A673 (cell line): ENCODE measurements around the gene THBS3. TPM values are rescaled to one million over a fixed set of nuclear protein-coding genes. Genes with fewer than 3 reads are reported as not detected.

Experiments
- BruUV-seq: library from RNA; stranded (reverse); fragments of 400-500 nt; replicated peaks from 2 replicates; lab custom pipeline; 2021; lab: Mats Ljungman, UMichigan
- CTCF ChIA-PET: fragments of 300-600 bp; sonication (Branson Sonifier 250); formaldehyde crosslinking; loops from one replicate; lab custom pipeline; 2022; ENCODE audit warnings: antibody characterized with exemption; lab: Charles Lee
- POLR2A ChIA-PET: fragments of 300-600 bp; sonication (Branson Sonifier 250); formaldehyde crosslinking; loops from one replicate; lab custom pipeline; 2022; ENCODE audit warnings: antibody characterized with exemption; ENCODE audit not compliant: low non-redundant PET; lab: Charles Lee
- DNase-seq: peaks from one replicate; pipeline ENCODE4 v3.0.0-alpha.2; 2015; ENCODE audit warnings: low spot score
- H3K27ac ChIP-seq: fragments of 200-600 bp; sonication (generic); 2 replicates; pipeline ENCODE4 v1.5.1; 2016; ENCODE audit warnings: mixed run types, low read depth, mild to moderate bottlenecking, mixed read lengths, antibody characterized with exemption, low read length; ENCODE audit not compliant: poor library complexity, severe bottlenecking
- H3K27me3 ChIP-seq: fragments of 200-600 bp; sonication (generic); replicated peaks from 2 replicates; pipeline ENCODE4 v1.6.1; 2017; ENCODE audit warnings: mixed run types, low read depth, mild to moderate bottlenecking, mixed read lengths, antibody characterized with exemption, low read length; ENCODE audit not compliant: insufficient read depth, poor library complexity
- H3K36me3 ChIP-seq: fragments of 200-600 bp; sonication (generic); 2 replicates; pipeline ENCODE4 v1.6.1; 2016; ENCODE audit warnings: mixed run types, mild to moderate bottlenecking, mixed read lengths, antibody characterized with exemption, low read length; ENCODE audit not compliant: insufficient read depth, poor library complexity, severe bottlenecking
- H3K4me1 ChIP-seq: fragments of 200-600 bp; sonication (generic); 2 replicates; pipeline ENCODE4 v1.6.1; 2017; ENCODE audit warnings: mixed run types, mild to moderate bottlenecking, mixed read lengths, antibody characterized with exemption, low read length; ENCODE audit not compliant: insufficient read depth, poor library complexity, severe bottlenecking
- H3K4me3 ChIP-seq: fragments of 200-600 bp; sonication (generic); 2 replicates; pipeline ENCODE4 v1.5.1; 2016; ENCODE audit warnings: low read depth, mixed run types, mild to moderate bottlenecking, mixed read lengths, low read length; ENCODE audit not compliant: poor library complexity, severe bottlenecking
- H3K9me3 ChIP-seq: fragments of 200-600 bp; sonication (generic); 2 replicates; pipeline ENCODE4 v1.6.1; 2016; ENCODE audit warnings: mixed run types, low read depth, mild to moderate bottlenecking, mixed read lengths, antibody characterized with exemption, low read length; ENCODE audit not compliant: poor library complexity, severe bottlenecking
- EZH2 ChIP-seq: fragments of 200-600 bp; sonication (generic); IDR thresholded peaks from 2 replicates; pipeline ENCODE4 v1.6.1; 2017; ENCODE audit warnings: borderline replicate concordance, low read depth, mild to moderate bottlenecking, mixed read lengths, antibody characterized with exemption, low read length; ENCODE audit not compliant: poor library complexity, severe bottlenecking
- intact Hi-C: fragments of 100-400 bp; cut with micrococcal nuclease; formaldehyde crosslinking; loops from one replicate; pipeline ENCODE4 v1.10.0; 2022; ENCODE audit not compliant: unreplicated experiment
- total RNA-seq: library from RNA; stranded (reverse); gene quantifications from 2 replicates; pipeline ENCODE4 v1.2.3, GENCODE V29; 2021
- TF ChIP-seq, protein P1 (sequence below): fragments of 300-800, 200-600 bp; sonication (generic); conservative IDR thresholded peaks from 2 replicates; pipeline ENCODE4 v1.5.1; 2017; ENCODE audit warnings: low read depth, mild to moderate bottlenecking, antibody characterized with exemption, low read length, moderate library complexity, mixed read lengths

THBS3 gene
- total RNA-seq, 1 experiment from 2014 or later: 23.2 TPM

DNA sequence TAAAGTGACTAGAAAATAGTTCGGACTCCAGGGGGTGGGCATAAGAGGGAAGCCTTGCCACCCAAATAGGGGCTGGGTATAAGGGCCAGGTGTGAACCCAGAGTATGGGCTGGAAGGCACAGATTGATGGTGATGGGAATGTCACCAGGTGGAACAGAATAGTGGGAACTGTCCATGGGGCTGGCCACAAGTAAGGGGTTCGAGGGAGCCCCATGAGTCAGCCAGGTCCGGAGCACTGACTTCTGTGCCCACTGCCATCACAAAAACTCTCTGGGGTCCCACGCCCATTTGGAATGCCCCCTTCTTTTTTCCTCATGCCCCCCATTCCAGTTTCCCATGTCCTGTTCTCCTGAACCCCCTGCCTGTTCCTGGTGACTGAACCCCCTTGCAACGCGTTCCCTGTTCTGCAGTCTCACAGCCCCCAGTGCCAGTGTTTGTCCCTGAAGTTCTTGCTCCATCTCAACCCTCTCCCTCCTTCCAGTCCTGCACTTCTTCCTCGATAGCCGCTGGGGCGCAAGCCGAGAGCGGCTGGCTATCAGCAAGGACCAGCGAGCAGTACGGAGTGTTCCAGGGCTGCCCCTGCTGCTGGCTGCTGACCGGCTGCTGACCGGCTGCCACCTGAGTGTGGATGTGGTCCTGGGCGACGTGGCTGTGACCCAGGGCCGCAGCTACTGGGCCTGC, 26.2 kb downstream of the THBS3 start:
- Histone ChIP-seq H3K4me3 (no peak overlapping the region), H3K36me3 (peaks cover 4% of the 10 kb centered on the region), H3K27ac (no peak overlapping the region), H3K4me1 (no peaks in the 10 kb centered on the region), H3K27me3 (no peaks in the 10 kb centered on the region), H3K9me3 (no peaks in the 10 kb centered on the region)
- POLR2A ChIA-PET: no interaction called here
- no TSS peak for BruUV-seq
- intact Hi-C loops: no loop called here
- CTCF ChIA-PET: no interaction called here
- TF ChIP-seq, protein P1, sequence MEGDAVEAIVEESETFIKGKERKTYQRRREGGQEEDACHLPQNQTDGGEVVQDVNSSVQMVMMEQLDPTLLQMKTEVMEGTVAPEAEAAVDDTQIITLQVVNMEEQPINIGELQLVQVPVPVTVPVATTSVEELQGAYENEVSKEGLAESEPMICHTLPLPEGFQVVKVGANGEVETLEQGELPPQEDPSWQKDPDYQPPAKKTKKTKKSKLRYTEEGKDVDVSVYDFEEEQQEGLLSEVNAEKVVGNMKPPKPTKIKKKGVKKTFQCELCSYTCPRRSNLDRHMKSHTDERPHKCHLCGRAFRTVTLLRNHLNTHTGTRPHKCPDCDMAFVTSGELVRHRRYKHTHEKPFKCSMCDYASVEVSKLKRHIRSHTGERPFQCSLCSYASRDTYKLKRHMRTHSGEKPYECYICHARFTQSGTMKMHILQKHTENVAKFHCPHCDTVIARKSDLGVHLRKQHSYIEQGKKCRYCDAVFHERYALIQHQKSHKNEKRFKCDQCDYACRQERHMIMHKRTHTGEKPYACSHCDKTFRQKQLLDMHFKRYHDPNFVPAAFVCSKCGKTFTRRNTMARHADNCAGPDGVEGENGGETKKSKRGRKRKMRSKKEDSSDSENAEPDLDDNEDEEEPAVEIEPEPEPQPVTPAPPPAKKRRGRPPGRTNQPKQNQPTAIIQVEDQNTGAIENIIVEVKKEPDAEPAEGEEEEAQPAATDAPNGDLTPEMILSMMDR: no peak
- no peak for TF ChIP-seq EZH2
- no peak for DNase-seq

DNA sequence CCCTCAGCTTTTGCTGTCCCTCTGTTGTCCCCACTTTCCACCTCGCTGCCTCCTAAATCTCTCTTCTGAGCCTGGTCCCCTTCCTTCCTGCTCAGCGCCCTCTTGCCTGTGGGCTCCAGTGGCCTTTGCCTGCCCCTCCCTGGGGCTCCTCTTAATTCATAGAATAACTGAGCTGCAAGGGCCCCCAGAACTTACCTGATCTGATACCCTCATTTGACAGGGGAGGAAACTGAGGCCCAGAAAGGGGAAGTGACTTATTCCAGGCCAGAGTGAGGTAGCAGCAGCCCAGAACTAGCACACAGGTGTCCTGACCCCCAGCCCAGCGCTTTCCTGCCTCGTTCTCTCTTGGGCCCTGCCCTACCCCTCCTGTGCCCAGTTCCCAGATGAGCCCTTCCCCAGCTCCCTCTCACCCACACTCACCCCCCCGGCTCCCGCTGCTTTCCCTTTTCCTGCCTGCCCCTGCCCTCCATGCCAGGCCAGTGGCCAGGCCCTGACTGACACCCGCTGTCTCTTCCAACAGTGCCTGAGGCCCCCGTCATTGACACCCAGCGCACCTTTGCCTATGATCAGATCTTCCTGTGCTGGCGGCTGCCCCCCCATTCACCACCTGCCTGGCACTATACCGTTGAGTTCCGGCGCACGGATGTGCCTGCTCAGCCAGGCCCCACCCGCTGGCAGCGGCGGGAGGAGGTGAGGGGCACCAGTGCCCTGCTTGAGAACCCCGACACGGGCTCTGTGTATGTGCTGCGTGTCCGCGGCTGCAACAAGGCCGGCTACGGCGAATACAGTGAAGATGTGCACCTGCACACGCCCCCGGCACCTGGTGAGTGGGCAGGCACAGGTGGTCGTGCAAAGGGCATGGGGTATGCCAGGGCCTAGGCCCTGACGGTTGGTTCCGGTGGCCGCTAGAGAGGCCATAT, 28.3 kb downstream of the THBS3 start:
- BruUV-seq: no TSS peak
- Histone ChIP-seq H3K4me1 (peaks cover 7% of the 10 kb centered on the region), H3K27ac (no peak overlapping the region), H3K27me3 (no peaks in the 10 kb centered on the region), H3K9me3 (no peaks in the 10 kb centered on the region), H3K36me3 (peaks cover 4% of the 10 kb centered on the region), H3K4me3 (no peak overlapping the region)
- intact Hi-C loops: loop anchor here (10.0 kb wide), 2 partner anchors 145 to 415 kb away; partner anchors contain the start of gene RUSC1
- DNase-seq: no peak
- POLR2A ChIA-PET: no interaction called here
- CTCF ChIA-PET: no interaction called here
- TF ChIP-seq EZH2: no peak
- TF ChIP-seq, protein P1: no peak

DNA sequence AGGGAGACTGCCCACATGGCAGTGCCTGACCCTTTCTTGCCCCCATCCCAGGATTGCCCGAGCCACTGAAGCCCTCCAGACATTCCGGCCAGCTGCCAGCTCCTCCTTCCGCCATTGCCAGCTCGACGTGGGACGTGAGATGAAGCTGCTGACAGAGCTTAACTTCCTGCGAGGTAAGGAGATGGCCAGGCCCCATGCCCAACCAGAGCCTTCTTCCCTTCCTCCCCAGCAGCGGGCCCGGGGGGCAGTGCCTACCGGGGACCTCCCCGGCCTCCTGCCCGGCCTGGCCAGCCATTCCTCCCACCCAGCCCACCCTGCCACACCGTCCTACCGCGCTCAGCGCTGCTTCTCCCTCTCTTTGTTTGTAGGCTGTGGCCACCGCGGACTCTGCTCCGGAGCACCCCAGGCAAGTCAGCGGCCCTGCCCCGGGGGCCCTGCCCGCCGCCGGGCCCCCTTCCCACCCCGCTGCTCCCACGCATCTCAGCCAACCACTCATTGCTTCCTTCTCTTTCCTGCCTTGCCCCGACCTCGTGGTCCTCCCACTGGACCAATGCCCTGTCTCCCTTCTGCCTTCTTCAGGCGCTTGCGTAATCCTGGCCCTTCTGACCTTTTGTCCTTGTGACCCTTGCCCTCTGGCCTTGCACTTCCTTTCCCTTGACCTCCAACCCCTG, 29.1 kb downstream of the THBS3 start:
- H3K27ac ChIP-seq: no peak overlapping the region
- no peaks in the 10 kb centered on the region for H3K27me3 ChIP-seq
- DNase-seq: no peak
- intact Hi-C loops: loop anchor here (10.0 kb wide), 2 partner anchors 146 to 416 kb away; partner anchors contain the start of gene RUSC1
- ChIA-PET POLR2A (no interaction called here), CTCF (no interaction called here)
- no peaks in the 10 kb centered on the region for H3K9me3 ChIP-seq
- H3K36me3 ChIP-seq: peaks cover 4% of the 10 kb centered on the region
- no peak overlapping the region for H3K4me3 ChIP-seq
- peaks cover 15% of the 10 kb centered on the region for H3K4me1 ChIP-seq
- TF ChIP-seq EZH2: no peak
- TF ChIP-seq, protein P1: no peak
- no TSS peak for BruUV-seq
